Subcutaneous adipose tissue (tissue), 4 donors: Measurements from ENCODE around the gene GEMIN4. TPM values are rescaled to one million over a fixed set of nuclear protein-coding genes. Genes with fewer than 3 reads are reported as not detected.

Experiments
- CTCF ChIP-seq: fragments of 450-650 bp; IDR thresholded peaks from one replicate; pipeline ENCODE4 v1.5.1; 2016; ENCODE audit warnings: low read depth, mild to moderate bottlenecking, control low read depth, antibody characterized with exemption, moderate library complexity
- total RNA-seq, 4 donors: library from RNA; depleted of rRNA; stranded (reverse); fragments of >200 nt; gene quantifications; one replicate each; pipeline ENCODE4 v1.1.0, GENCODE V29; 2016

The GEMIN4 gene
- total RNA-seq, 4 donors from 2014 or later, result 11.1 to 25.1 (median 14.7) TPM

GRCh38 chr17:726271-726919 lies 25.7 kb downstream of the GEMIN4 start:
- TF ChIP-seq CTCF, result no peak

- TF ChIP-seq CTCF, result no peak
Observed at GRCh38 chr17:725746-726145, 26.3 kb downstream of the GEMIN4 start.

- no peak for TF ChIP-seq CTCF
Observed at GRCh38 chr17:725084-725483, 27.0 kb downstream of the GEMIN4 start.

- TF ChIP-seq CTCF, result no peak
Observed at GRCh38 chr17:721540-721937, 30.5 kb downstream of the GEMIN4 start.

GRCh38 chr17:720706-721539 lies 31.1 kb downstream of the GEMIN4 start:
- TF ChIP-seq CTCF, result no peak

- TF ChIP-seq CTCF, result no peak
Observed at GRCh38 chr17:718075-718474, 34.0 kb downstream of the GEMIN4 start.

GRCh38 chr17:708132-708531 lies 43.9 kb downstream of the GEMIN4 start:
- no peak for TF ChIP-seq CTCF
